Esophagus (tissue), 2 donors: ENCODE results near the gene ABCB9. TPM values are rescaled to one million over a fixed set of nuclear protein-coding genes. Genes with fewer than 3 reads are reported as not detected.

Experiments used
- H3K27ac ChIP-seq, 2 donors: one replicate each; pipeline ENCODE4 v1.5.1; 2013; ENCODE audit warnings: low read depth in 2 of 2, mild to moderate bottlenecking in 2 of 2, inconsistent platforms in 1 of 2, low read length in 1 of 2, moderate library complexity in 1 of 2
- H3K27me3 ChIP-seq, 2 donors: one replicate each; pipeline ENCODE4 v1.6.1; 2013; ENCODE audit warnings: low read length in 2 of 2, control low read depth in 1 of 2, mild to moderate bottlenecking in 1 of 2; ENCODE audit not compliant: insufficient read depth in 2 of 2, control insufficient read depth in 1 of 2
- H3K36me3 ChIP-seq, 2 donors: one replicate each; pipeline ENCODE4 v1.6.1; 2013; ENCODE audit warnings: low read length in 1 of 2; ENCODE audit not compliant: control insufficient read depth in 2 of 2, insufficient read depth in 2 of 2
- H3K4me1 ChIP-seq, 2 donors: one replicate each; pipeline ENCODE4 v1.6.1; 2013; ENCODE audit warnings: low read length in 1 of 2; ENCODE audit not compliant: control insufficient read depth in 2 of 2, insufficient read depth in 2 of 2
- H3K4me3 ChIP-seq, 2 donors: one replicate each; pipeline ENCODE4 v1.5.1; 2013; ENCODE audit warnings: low read length in 2 of 2, mild to moderate bottlenecking in 2 of 2, low read depth in 1 of 2, moderate library complexity in 1 of 2
- H3K9me3 ChIP-seq, 2 donors: one replicate each; pipeline ENCODE4 v1.6.1; 2013; ENCODE audit warnings: mild to moderate bottlenecking in 2 of 2, low read depth in 1 of 2, low read length in 1 of 2, moderate library complexity in 1 of 2; ENCODE audit not compliant: control insufficient read depth in 2 of 2, insufficient read depth in 1 of 2
- WGBS, 2 donors: extraction: QIAGEN DNeasy Blood & Tissue Kit; methylation state at CpG; one replicate each; pipeline ENCODE4 v1.1.7; 2013; 5-methylcytosine and 5-hydroxymethylcytosine counted together
- polyA plus RNA-seq, 2 donors: library from polyadenylated mRNA; stranded (reverse); fragments of 200-250 nt; gene quantifications; one replicate each; pipeline ENCODE4 v1.2.3, GENCODE V29; 2013
- donor health status: healthy with polysubstance abuse.
- donor health status: Bipolar disorder and iron deficiency.

Gene ABCB9
- polyA plus RNA-seq, 2 donors, result 1.5 to 4.4 TPM

- Histone ChIP-seq H3K4me1 (no peaks in the 10 kb centered on the region), H3K4me3 (no peak overlapping the region), H3K9me3 (no peaks in the 10 kb centered on the region), H3K27ac (no peak overlapping the region), H3K36me3 (peaks cover 0 to 9% of the 10 kb centered on the region in 2 donors), H3K27me3 (no peaks in the 10 kb centered on the region)
- 75 to 83% methylated on average over 2 of the region's 2 CpGs for WGBS, 2 donors
These were observed 10.2 kb downstream of the ABCB9 start for GRCh38 chr12:122956035-122956434.

- no peaks in the 10 kb centered on the region for H3K4me1 ChIP-seq
- WGBS, 2 donors, result 71 to 74% methylated on average over 8 of the region's 8 CpGs
- H3K27me3 ChIP-seq, result no peaks in the 10 kb centered on the region
- H3K9me3 ChIP-seq, result no peaks in the 10 kb centered on the region
- H3K4me3 ChIP-seq, result no peak overlapping the region
- H3K36me3 ChIP-seq, result peaks cover 0 to 9% of the 10 kb centered on the region in 2 donors
- H3K27ac ChIP-seq, result no peak overlapping the region
These were observed 11.1 kb downstream of the ABCB9 start for GRCh38 chr12:122955156-122955555.

- H3K9me3 ChIP-seq, result no peaks in the 10 kb centered on the region
- no peaks in the 10 kb centered on the region for H3K27me3 ChIP-seq
- WGBS, 2 donors, result 66 to 68% methylated on average over 12 of the region's 12 CpGs
- no peak overlapping the region for H3K4me3 ChIP-seq
- peaks cover 0 to 3% of the 10 kb centered on the region in 2 donors for H3K36me3 ChIP-seq
- peak overlapping the region in 1 of 2 donors; percentile 24 for H3K27ac ChIP-seq
- H3K4me1 ChIP-seq, result peaks cover 0 to 6% of the 10 kb centered on the region in 2 donors
These were observed 14.0 kb downstream of the ABCB9 start for GRCh38 chr12:122951979-122952892.

GRCh38 chr12:122951406-122951805, 14.9 kb downstream of the ABCB9 start:
- H3K27me3 ChIP-seq, result no peaks in the 10 kb centered on the region
- H3K36me3 ChIP-seq, result peaks cover 0 to 3% of the 10 kb centered on the region in 2 donors
- no peak overlapping the region for H3K4me3 ChIP-seq
- H3K4me1 ChIP-seq, result peaks cover 0 to 12% of the 10 kb centered on the region in 2 donors
- no peak overlapping the region for H3K27ac ChIP-seq
- 71 to 73% methylated on average over 9 of the region's 9 CpGs for WGBS, 2 donors
- H3K9me3 ChIP-seq, result no peaks in the 10 kb centered on the region

GRCh38 chr12:122949816-122950675, 16.2 kb downstream of the ABCB9 start:
- Histone ChIP-seq H3K4me3 (no peak overlapping the region), H3K27ac (no peak overlapping the region), H3K36me3 (no peaks in the 10 kb centered on the region), H3K27me3 (no peaks in the 10 kb centered on the region), H3K4me1 (peaks cover 0 to 22% of the 10 kb centered on the region in 2 donors), H3K9me3 (no peaks in the 10 kb centered on the region)
- WGBS, 2 donors, result 78 to 85% methylated on average over 27 of the region's 27 CpGs

- 89 to 92% methylated on average over 8 of the region's 8 CpGs for WGBS, 2 donors
- no peaks in the 10 kb centered on the region for H3K36me3 ChIP-seq
- peaks cover 0 to 28% of the 10 kb centered on the region in 2 donors for H3K4me1 ChIP-seq
- no peaks in the 10 kb centered on the region for H3K9me3 ChIP-seq
- no peak overlapping the region for H3K4me3 ChIP-seq
- H3K27ac ChIP-seq, result no peak overlapping the region
- no peaks in the 10 kb centered on the region for H3K27me3 ChIP-seq
These were observed 16.9 kb downstream of the ABCB9 start for GRCh38 chr12:122949405-122949804.

GRCh38 chr12:122948605-122949004, 17.7 kb downstream of the ABCB9 start:
- H3K27me3 ChIP-seq, result no peaks in the 10 kb centered on the region
- WGBS, 2 donors, result 92 to 93% methylated on average over 14 of the region's 14 CpGs
- H3K4me3 ChIP-seq, result no peak overlapping the region
- no peaks in the 10 kb centered on the region for H3K9me3 ChIP-seq
- H3K4me1 ChIP-seq, result peaks cover 0 to 31% of the 10 kb centered on the region in 2 donors
- H3K27ac ChIP-seq, result no peak overlapping the region
- H3K36me3 ChIP-seq, result no peaks in the 10 kb centered on the region

GRCh38 chr12:122947352-122947792, 18.9 kb downstream of the ABCB9 start:
- no peaks in the 10 kb centered on the region for H3K9me3 ChIP-seq
- H3K27me3 ChIP-seq, result no peaks in the 10 kb centered on the region
- H3K27ac ChIP-seq, result peak overlapping the region; percentile 91
- H3K4me3 ChIP-seq, result no peak overlapping the region
- 48 to 51% methylated on average over 15 of the region's 15 CpGs for WGBS, 2 donors
- peaks cover 0 to 31% of the 10 kb centered on the region in 2 donors for H3K4me1 ChIP-seq
- no peaks in the 10 kb centered on the region for H3K36me3 ChIP-seq

- H3K9me3 ChIP-seq, result no peaks in the 10 kb centered on the region
- H3K27ac ChIP-seq, result peak overlapping the region; percentile 91
- H3K4me3 ChIP-seq, result no peak overlapping the region
- H3K36me3 ChIP-seq, result no peaks in the 10 kb centered on the region
- no peaks in the 10 kb centered on the region for H3K27me3 ChIP-seq
- peaks cover 0 to 31% of the 10 kb centered on the region in 2 donors for H3K4me1 ChIP-seq
- 30 to 39% methylated on average over 10 of the region's 10 CpGs for WGBS, 2 donors
These were observed 19.4 kb downstream of the ABCB9 start for GRCh38 chr12:122946690-122947341.
